HEK293 (cell line): ENCODE data around the gene MALL.

Source experiments
- CTCF ChIA-PET: fragments of 350-600 bp; formaldehyde crosslinking; extraction: SDS; loops from one replicate; lab custom pipeline; 2021; ENCODE audit warnings: antibody characterized with exemption; lab: Yijun Ruan, JAX
- POLR2A ChIA-PET: fragments of 300-600 bp; formaldehyde crosslinking; extraction: SDS; loops from one replicate; lab custom pipeline; 2020; ENCODE audit warnings: antibody characterized with exemption, inconsistent platforms; lab: Yijun Ruan, JAX
- H3K27ac ChIP-seq: fragments of 200-500 bp; sonication (Bioruptor generic); 2 replicates; pipeline ENCODE4 v1.5.1; 2014; ENCODE audit warnings: low read depth, low read length, control low read depth, inconsistent platforms; ENCODE audit errors: extremely low read depth
- H3K36me3 ChIP-seq, 2 experiments: fragments of 200-500 bp in 1 of 2; sonication (Bioruptor generic) in 1 of 2; 1 replicate in 1 of 2; 2 replicates in 1 of 2; pipeline ENCODE4 v1.5.1; 2014 to 2017; ENCODE audit warnings: inconsistent platforms in 2 of 2, low read length in 2 of 2; ENCODE audit not compliant: control insufficient read depth in 2 of 2, insufficient read depth in 1 of 2
- H3K4me1 ChIP-seq: fragments of 200-500 bp; sonication (Bioruptor generic); 2 replicates; pipeline ENCODE4 v1.5.1; 2014; ENCODE audit warnings: mild to moderate bottlenecking, low read length, inconsistent platforms; ENCODE audit not compliant: control insufficient read depth, insufficient read depth
- H3K4me3 ChIP-seq: 2 replicates; pipeline ENCODE4 v1.5.1; 2011; ENCODE audit warnings: low read depth, mild to moderate bottlenecking, control low read depth, low read length, moderate library complexity
- H3K9me3 ChIP-seq: fragments of 200-500 bp; sonication (Bioruptor generic); 2 replicates; pipeline ENCODE4 v1.5.1; 2014; ENCODE audit warnings: low read depth, low read length, inconsistent platforms; ENCODE audit not compliant: control insufficient read depth, insufficient read depth
- EGR2 ChIP-seq: fragments of 450-650 bp; formaldehyde crosslinking; IDR thresholded peaks from 2 replicates; pipeline ENCODE4 v1.5.1; 2016; ENCODE audit warnings: low read depth, missing biosample characterization, missing genetic modification characterization
- MZF1 ChIP-seq: fragments of 450-650 bp; formaldehyde crosslinking; IDR thresholded peaks from 2 replicates; pipeline ENCODE4 v1.5.1; 2017; ENCODE audit warnings: missing biosample characterization, missing genetic modification characterization, borderline replicate concordance
- SP3 ChIP-seq: fragments of 450-650 bp; formaldehyde crosslinking; IDR thresholded peaks from 2 replicates; pipeline ENCODE4 v1.5.1; 2016; ENCODE audit warnings: missing biosample characterization, missing genetic modification characterization
- YY1 ChIP-seq: fragments of 450-650 bp; formaldehyde crosslinking; IDR thresholded peaks from 2 replicates; pipeline ENCODE4 v1.5.1; 2018; ENCODE audit warnings: missing biosample characterization, missing genetic modification characterization
- ZNF202 ChIP-seq: fragments of 450-650 bp; formaldehyde crosslinking; IDR thresholded peaks from 2 replicates; pipeline ENCODE4 v1.5.1; 2016; ENCODE audit warnings: missing biosample characterization, missing genetic modification characterization, borderline replicate concordance
- ZNF211 ChIP-seq: fragments of 450-650 bp; formaldehyde crosslinking; IDR thresholded peaks from 2 replicates; pipeline ENCODE4 v1.5.1; 2016; ENCODE audit warnings: low read depth, missing biosample characterization, missing genetic modification characterization
- ZNF24 ChIP-seq: fragments of 450-650 bp; formaldehyde crosslinking; IDR thresholded peaks from 2 replicates; pipeline ENCODE4 v1.5.1; 2016; ENCODE audit warnings: missing biosample characterization, missing genetic modification characterization
- ZNF274 ChIP-seq, 2 experiments: fragments of 200-500 bp in 1 of 2; fragments of 450-650 bp in 1 of 2; sonication (Bioruptor generic) in 1 of 2; formaldehyde crosslinking in 1 of 2; IDR thresholded peaks; 2 replicates each; pipeline versions ENCODE4 v1.5.1 to v1.6.1; 2014 to 2016; ENCODE audit warnings: borderline replicate concordance in 1 of 2, inconsistent platforms in 1 of 2, low read length in 1 of 2, missing biosample characterization in 1 of 2, missing genetic modification characterization in 1 of 2
- ZNF341 ChIP-seq: fragments of 450-650 bp; formaldehyde crosslinking; IDR thresholded peaks from 2 replicates; pipeline ENCODE4; 2016; ENCODE audit warnings: low read depth, missing biosample characterization, missing genetic modification characterization
- ZNF350 ChIP-seq: fragments of 450-650 bp; formaldehyde crosslinking; IDR thresholded peaks from 2 replicates; pipeline ENCODE4 v1.5.0; 2017; ENCODE audit warnings: missing biosample characterization, mild to moderate bottlenecking, missing genetic modification characterization
- ZNF404 ChIP-seq: fragments of 450-650 bp; formaldehyde crosslinking; IDR thresholded peaks from 2 replicates; pipeline ENCODE4 v1.5.1; 2017; ENCODE audit warnings: missing biosample characterization, missing genetic modification characterization
- ZNF423 ChIP-seq: fragments of 450-650 bp; formaldehyde crosslinking; IDR thresholded peaks from 2 replicates; pipeline ENCODE4 v1.5.1; 2016; ENCODE audit warnings: missing biosample characterization, missing genetic modification characterization
- ZNF426 ChIP-seq: fragments of 450-650 bp; formaldehyde crosslinking; IDR thresholded peaks from 2 replicates; pipeline ENCODE4 v1.5.1; 2017; ENCODE audit warnings: missing biosample characterization, missing genetic modification characterization, mild to moderate bottlenecking, inconsistent platforms, moderate library complexity
- ZNF433 ChIP-seq: fragments of 450-650 bp; formaldehyde crosslinking; IDR thresholded peaks from 2 replicates; pipeline ENCODE4 v1.5.1; 2016; ENCODE audit warnings: missing biosample characterization, missing genetic modification characterization, low read depth
- ZNF548 ChIP-seq: fragments of 450-650 bp; formaldehyde crosslinking; IDR thresholded peaks from 2 replicates; pipeline ENCODE4 v1.5.1; 2016; ENCODE audit warnings: missing biosample characterization, missing genetic modification characterization
- ZSCAN23 ChIP-seq: fragments of 450-650 bp; formaldehyde crosslinking; IDR thresholded peaks from 2 replicates; pipeline ENCODE4 v1.5.1; 2016; ENCODE audit warnings: missing biosample characterization, missing genetic modification characterization
- TF ChIP-seq, protein P1 (sequence below): fragments of 450-650 bp; formaldehyde crosslinking; IDR thresholded peaks from 2 replicates; pipeline ENCODE4 v1.5.1; 2016; ENCODE audit warnings: missing biosample characterization, missing genetic modification characterization, borderline replicate concordance
- TF ChIP-seq, protein P2 (sequence below): fragments of 450-650 bp; IDR thresholded peaks from 2 replicates; pipeline ENCODE4 v1.5.1; 2018; ENCODE audit warnings: missing biosample characterization, missing genetic modification characterization
- TF ChIP-seq, protein P3 (sequence below): fragments of 450-650 bp; formaldehyde crosslinking; IDR thresholded peaks from 2 replicates; pipeline ENCODE4 v1.5.1; 2016; ENCODE audit warnings: missing biosample characterization, missing genetic modification characterization, borderline replicate concordance
- TF ChIP-seq, protein P4 (sequence below): fragments of 450-650 bp; formaldehyde crosslinking; IDR thresholded peaks from 2 replicates; pipeline ENCODE4 v1.5.1; 2016; ENCODE audit warnings: missing biosample characterization, missing genetic modification characterization, borderline replicate concordance
- TF ChIP-seq, protein P5 (sequence below): fragments of 450-650 bp; formaldehyde crosslinking; IDR thresholded peaks from 2 replicates; pipeline ENCODE4 v1.5.1; 2016; ENCODE audit warnings: missing biosample characterization, missing genetic modification characterization

MALL gene

DNA sequence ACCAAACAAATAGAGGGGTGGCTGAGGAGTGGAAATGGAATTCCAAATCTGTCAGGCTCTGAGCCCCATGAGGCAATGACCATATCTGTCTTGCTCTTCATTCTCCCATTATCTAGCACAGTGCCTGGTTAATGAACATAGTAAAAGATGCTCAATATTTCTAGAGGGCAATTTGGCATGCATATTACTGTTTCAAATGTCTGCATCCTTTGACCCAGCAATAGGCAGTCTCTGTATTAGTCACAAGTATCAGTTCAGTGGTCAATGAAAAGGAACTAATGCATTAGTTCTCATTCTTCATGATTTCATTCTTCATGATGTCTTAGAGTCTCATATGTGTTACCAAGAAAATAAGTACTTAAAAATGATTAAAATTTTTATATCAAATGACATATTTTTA, 28.4 kb upstream of the MALL start:
- Histone ChIP-seq H3K36me3 (no peaks in the 10 kb centered on the region), H3K4me3 (no peak overlapping the region), H3K9me3 (no peaks in the 10 kb centered on the region), H3K4me1 (no peaks in the 10 kb centered on the region), H3K27ac (no peak overlapping the region)
- TF ChIP-seq ZNF274 (IDR thresholded peaks at IDR 0.05; ENCODE audit: low read length) (no peak), ZNF274 (tag by site-specific recombination; IDR thresholded peaks at IDR 0.05; ENCODE audit: borderline replicate concordance) (no peak), EGR2 (tag by site-specific recombination) (no peak), ZNF426 (tag by site-specific recombination) (no peak), YY1 (tag by site-specific recombination) (no peak), SP3 (no peak)
- TF ChIP-seq, protein P1, sequence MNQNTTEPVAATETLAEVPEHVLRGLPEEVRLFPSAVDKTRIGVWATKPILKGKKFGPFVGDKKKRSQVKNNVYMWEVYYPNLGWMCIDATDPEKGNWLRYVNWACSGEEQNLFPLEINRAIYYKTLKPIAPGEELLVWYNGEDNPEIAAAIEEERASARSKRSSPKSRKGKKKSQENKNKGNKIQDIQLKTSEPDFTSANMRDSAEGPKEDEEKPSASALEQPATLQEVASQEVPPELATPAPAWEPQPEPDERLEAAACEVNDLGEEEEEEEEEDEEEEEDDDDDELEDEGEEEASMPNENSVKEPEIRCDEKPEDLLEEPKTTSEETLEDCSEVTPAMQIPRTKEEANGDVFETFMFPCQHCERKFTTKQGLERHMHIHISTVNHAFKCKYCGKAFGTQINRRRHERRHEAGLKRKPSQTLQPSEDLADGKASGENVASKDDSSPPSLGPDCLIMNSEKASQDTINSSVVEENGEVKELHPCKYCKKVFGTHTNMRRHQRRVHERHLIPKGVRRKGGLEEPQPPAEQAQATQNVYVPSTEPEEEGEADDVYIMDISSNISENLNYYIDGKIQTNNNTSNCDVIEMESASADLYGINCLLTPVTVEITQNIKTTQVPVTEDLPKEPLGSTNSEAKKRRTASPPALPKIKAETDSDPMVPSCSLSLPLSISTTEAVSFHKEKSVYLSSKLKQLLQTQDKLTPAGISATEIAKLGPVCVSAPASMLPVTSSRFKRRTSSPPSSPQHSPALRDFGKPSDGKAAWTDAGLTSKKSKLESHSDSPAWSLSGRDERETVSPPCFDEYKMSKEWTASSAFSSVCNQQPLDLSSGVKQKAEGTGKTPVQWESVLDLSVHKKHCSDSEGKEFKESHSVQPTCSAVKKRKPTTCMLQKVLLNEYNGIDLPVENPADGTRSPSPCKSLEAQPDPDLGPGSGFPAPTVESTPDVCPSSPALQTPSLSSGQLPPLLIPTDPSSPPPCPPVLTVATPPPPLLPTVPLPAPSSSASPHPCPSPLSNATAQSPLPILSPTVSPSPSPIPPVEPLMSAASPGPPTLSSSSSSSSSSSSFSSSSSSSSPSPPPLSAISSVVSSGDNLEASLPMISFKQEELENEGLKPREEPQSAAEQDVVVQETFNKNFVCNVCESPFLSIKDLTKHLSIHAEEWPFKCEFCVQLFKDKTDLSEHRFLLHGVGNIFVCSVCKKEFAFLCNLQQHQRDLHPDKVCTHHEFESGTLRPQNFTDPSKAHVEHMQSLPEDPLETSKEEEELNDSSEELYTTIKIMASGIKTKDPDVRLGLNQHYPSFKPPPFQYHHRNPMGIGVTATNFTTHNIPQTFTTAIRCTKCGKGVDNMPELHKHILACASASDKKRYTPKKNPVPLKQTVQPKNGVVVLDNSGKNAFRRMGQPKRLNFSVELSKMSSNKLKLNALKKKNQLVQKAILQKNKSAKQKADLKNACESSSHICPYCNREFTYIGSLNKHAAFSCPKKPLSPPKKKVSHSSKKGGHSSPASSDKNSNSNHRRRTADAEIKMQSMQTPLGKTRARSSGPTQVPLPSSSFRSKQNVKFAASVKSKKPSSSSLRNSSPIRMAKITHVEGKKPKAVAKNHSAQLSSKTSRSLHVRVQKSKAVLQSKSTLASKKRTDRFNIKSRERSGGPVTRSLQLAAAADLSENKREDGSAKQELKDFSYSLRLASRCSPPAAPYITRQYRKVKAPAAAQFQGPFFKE (tag by site-specific recombination), result no peak
- TF ChIP-seq, protein P2, sequence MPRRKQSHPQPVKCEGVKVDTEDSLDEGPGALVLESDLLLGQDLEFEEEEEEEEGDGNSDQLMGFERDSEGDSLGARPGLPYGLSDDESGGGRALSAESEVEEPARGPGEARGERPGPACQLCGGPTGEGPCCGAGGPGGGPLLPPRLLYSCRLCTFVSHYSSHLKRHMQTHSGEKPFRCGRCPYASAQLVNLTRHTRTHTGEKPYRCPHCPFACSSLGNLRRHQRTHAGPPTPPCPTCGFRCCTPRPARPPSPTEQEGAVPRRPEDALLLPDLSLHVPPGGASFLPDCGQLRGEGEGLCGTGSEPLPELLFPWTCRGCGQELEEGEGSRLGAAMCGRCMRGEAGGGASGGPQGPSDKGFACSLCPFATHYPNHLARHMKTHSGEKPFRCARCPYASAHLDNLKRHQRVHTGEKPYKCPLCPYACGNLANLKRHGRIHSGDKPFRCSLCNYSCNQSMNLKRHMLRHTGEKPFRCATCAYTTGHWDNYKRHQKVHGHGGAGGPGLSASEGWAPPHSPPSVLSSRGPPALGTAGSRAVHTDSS, result no peak
- TF ChIP-seq, protein P3, sequence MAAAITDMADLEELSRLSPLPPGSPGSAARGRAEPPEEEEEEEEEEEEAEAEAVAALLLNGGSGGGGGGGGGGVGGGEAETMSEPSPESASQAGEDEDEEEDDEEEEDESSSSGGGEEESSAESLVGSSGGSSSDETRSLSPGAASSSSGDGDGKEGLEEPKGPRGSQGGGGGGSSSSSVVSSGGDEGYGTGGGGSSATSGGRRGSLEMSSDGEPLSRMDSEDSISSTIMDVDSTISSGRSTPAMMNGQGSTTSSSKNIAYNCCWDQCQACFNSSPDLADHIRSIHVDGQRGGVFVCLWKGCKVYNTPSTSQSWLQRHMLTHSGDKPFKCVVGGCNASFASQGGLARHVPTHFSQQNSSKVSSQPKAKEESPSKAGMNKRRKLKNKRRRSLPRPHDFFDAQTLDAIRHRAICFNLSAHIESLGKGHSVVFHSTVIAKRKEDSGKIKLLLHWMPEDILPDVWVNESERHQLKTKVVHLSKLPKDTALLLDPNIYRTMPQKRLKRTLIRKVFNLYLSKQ (tag by site-specific recombination), result no peak
- TF ChIP-seq, protein P4, sequence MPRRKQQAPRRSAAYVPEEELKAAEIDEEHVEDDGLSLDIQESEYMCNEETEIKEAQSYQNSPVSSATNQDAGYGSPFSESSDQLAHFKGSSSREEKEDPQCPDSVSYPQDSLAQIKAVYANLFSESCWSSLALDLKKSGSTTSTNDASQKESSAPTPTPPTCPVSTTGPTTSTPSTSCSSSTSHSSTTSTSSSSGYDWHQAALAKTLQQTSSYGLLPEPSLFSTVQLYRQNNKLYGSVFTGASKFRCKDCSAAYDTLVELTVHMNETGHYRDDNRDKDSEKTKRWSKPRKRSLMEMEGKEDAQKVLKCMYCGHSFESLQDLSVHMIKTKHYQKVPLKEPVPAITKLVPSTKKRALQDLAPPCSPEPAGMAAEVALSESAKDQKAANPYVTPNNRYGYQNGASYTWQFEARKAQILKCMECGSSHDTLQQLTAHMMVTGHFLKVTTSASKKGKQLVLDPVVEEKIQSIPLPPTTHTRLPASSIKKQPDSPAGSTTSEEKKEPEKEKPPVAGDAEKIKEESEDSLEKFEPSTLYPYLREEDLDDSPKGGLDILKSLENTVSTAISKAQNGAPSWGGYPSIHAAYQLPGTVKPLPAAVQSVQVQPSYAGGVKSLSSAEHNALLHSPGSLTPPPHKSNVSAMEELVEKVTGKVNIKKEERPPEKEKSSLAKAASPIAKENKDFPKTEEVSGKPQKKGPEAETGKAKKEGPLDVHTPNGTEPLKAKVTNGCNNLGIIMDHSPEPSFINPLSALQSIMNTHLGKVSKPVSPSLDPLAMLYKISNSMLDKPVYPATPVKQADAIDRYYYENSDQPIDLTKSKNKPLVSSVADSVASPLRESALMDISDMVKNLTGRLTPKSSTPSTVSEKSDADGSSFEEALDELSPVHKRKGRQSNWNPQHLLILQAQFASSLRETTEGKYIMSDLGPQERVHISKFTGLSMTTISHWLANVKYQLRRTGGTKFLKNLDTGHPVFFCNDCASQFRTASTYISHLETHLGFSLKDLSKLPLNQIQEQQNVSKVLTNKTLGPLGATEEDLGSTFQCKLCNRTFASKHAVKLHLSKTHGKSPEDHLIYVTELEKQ, result no peak
- POLR2A ChIA-PET, result no interaction called here
- CTCF ChIA-PET, result interaction anchor here (1.2 kb wide), 1 partner anchor 13 kb away, joined by 7 read pairs; no protein-coding TSS in a partner anchor

DNA sequence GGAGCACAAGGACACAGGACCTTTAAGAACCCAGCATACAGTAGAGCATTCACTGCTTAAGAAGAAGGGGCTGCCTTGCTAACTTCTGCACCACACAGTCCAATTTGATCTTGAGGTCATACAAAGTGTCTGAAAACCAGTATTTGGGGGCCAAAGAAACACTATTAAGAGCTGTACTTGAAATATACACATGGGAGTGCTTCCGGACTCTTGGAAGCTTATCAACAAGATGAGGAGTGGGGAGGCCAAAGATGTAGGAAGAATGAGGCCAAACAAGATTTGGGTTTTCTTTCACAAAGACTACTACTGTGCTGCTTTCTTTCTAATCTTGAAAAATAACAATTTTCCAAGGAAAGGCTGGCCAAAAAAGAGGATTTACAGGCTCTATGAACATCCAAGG, 24.8 kb upstream of the MALL start:
- CTCF ChIA-PET, result interaction anchor here (0.6 to 1.3 kb wide), 2 partner anchors 10 to 16 kb away, joined by 3 to 4 read pairs; no protein-coding TSS in a partner anchor
- no peak for TF ChIP-seq ZNF548
- TF ChIP-seq ZNF211 (tag by site-specific recombination), result no peak
- no peak for TF ChIP-seq EGR2 (tag by site-specific recombination)
- TF ChIP-seq ZSCAN23 (tag by site-specific recombination), result no peak
- no peak for TF ChIP-seq ZNF433 (tag by site-specific recombination)
- no peak for TF ChIP-seq ZNF404 (tag by site-specific recombination)
- no peak for TF ChIP-seq ZNF341
- TF ChIP-seq ZNF24, result no peak
- no peak for TF ChIP-seq MZF1 (tag by site-specific recombination)
- TF ChIP-seq, protein P5, sequence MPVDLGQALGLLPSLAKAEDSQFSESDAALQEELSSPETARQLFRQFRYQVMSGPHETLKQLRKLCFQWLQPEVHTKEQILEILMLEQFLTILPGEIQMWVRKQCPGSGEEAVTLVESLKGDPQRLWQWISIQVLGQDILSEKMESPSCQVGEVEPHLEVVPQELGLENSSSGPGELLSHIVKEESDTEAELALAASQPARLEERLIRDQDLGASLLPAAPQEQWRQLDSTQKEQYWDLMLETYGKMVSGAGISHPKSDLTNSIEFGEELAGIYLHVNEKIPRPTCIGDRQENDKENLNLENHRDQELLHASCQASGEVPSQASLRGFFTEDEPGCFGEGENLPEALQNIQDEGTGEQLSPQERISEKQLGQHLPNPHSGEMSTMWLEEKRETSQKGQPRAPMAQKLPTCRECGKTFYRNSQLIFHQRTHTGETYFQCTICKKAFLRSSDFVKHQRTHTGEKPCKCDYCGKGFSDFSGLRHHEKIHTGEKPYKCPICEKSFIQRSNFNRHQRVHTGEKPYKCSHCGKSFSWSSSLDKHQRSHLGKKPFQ (tag by site-specific recombination), result no peak
- TF ChIP-seq ZNF423 (tag by site-specific recombination), result no peak
- no peak for TF ChIP-seq ZNF350 (tag by site-specific recombination)
- no peak for TF ChIP-seq ZNF202 (tag by site-specific recombination)

More for the DNA sequence above, 24.8 kb upstream of the MALL start:
- Histone ChIP-seq H3K36me3 (no peaks in the 10 kb centered on the region), H3K4me1 (no peaks in the 10 kb centered on the region), H3K4me3 (no peak overlapping the region), H3K9me3 (no peaks in the 10 kb centered on the region), H3K27ac (no peak overlapping the region)
- POLR2A ChIA-PET, result no interaction called here
